A549 (cell line): ENCODE results near the gene CFL2. TPM values are rescaled to one million over a fixed set of nuclear protein-coding genes. Genes with fewer than 3 reads are reported as not detected.

Experiments
- ATAC-seq, 2 experiments: fragments of 200-7000 bp in 1 of 2; fragments of >200 bp in 1 of 2; cut with Nextera tagmentation in 1 of 2; cut with Tn5 transposase in 1 of 2; 3 replicates each; pipeline versions ENCODE4 v1.8.0 to v1.9.1; 2018 to 2020; ENCODE audit warnings: mild to moderate bottlenecking in 1 of 2, moderate library complexity in 1 of 2
- CTCF ChIA-PET: fragments of 300-600 bp; sonication (Branson Sonifier 250); formaldehyde crosslinking; extraction: SDS; loops from one replicate; lab custom pipeline; 2021; ENCODE audit warnings: antibody characterized with exemption, inconsistent platforms; lab: Yijun Ruan, JAX
- POLR2A ChIA-PET: fragments of 350-600 bp; formaldehyde crosslinking; extraction: SDS; loops from one replicate; lab custom pipeline; 2021; ENCODE audit warnings: antibody characterized with exemption, inconsistent platforms; lab: Yijun Ruan, JAX
- DNase-seq, 2 experiments: peaks; one replicate each; pipeline versions ENCODE4 v3.0.0 to v3.0.0-alpha.2; 2011 to 2016; ENCODE audit warnings: low read depth in 1 of 2, low spot score in 1 of 2
- FAIRE-seq: peaks from 2 replicates; lab custom pipeline; 2011; peaks lifted over from hg19 to GRCh38; lab: Jason Lieb, UNC
- H3K27ac ChIP-seq, 2 experiments: fragments of >200 bp; sonication (Bioruptor Twin); formaldehyde crosslinking; 3 replicates each; pipeline ENCODE4 v1.5.1; 2016 to 2017
- H3K4me1 ChIP-seq: fragments of >200 bp; sonication (Bioruptor Twin); formaldehyde crosslinking; 3 replicates; pipeline ENCODE4 v1.6.1; 2016
- H3K4me2 ChIP-seq: fragments of >200 bp; sonication (Bioruptor Twin); formaldehyde crosslinking; 3 replicates; pipeline ENCODE4 v1.6.1; 2016
- H3K4me3 ChIP-seq: fragments of >200 bp; sonication (Bioruptor Twin); formaldehyde crosslinking; 3 replicates; pipeline ENCODE4 v1.5.1; 2016
- H3K9me3 ChIP-seq: fragments of >200 bp; sonication (Bioruptor Twin); formaldehyde crosslinking; 3 replicates; pipeline ENCODE4 v1.6.1; 2016
- BCL3 ChIP-seq: fragments of >200 bp; sonication (Bioruptor Twin); formaldehyde crosslinking; IDR thresholded peaks from 3 replicates; pipeline ENCODE4 v1.6.1; 2016
- CBX2 ChIP-seq: fragments of 200-600 bp; sonication (generic); IDR thresholded peaks from 2 replicates; pipeline ENCODE4 v1.6.1; 2016; ENCODE audit warnings: low read depth, mild to moderate bottlenecking, borderline replicate concordance
- CBX8 ChIP-seq: fragments of 200-600 bp; sonication (generic); IDR thresholded peaks from 2 replicates; pipeline ENCODE4 v1.6.1; 2016
- CEBPB ChIP-seq, 2 experiments: fragments of >200 bp in 1 of 2; sonication (Bioruptor Twin) in 1 of 2; formaldehyde crosslinking in 1 of 2; IDR thresholded peaks; 2 replicates each; pipeline ENCODE4 v1.6.1; 2012 to 2016
- CHD2 ChIP-seq: fragments of 150-350 bp; IDR thresholded peaks from 2 replicates; pipeline ENCODE4 v1.6.1; 2014; ENCODE audit warnings: low read length; ENCODE audit not compliant: partially characterized antibody
- CHD4 ChIP-seq: fragments of 200-600 bp; sonication (generic); IDR thresholded peaks from 2 replicates; pipeline ENCODE4 v1.6.1; 2016; ENCODE audit warnings: antibody characterized with exemption, mild to moderate bottlenecking, borderline replicate concordance
- E2F6 ChIP-seq: IDR thresholded peaks from 2 replicates; pipeline ENCODE4 v1.6.1; 2012; ENCODE audit warnings: low read depth, borderline replicate concordance
- ELK1 ChIP-seq: fragments of 150-350 bp; IDR thresholded peaks from 2 replicates; pipeline ENCODE4 v1.6.1; 2014; ENCODE audit warnings: low read depth, mild to moderate bottlenecking, low read length
- EP300 ChIP-seq, 2 experiments: fragments of >200 bp; sonication (Bioruptor Twin); formaldehyde crosslinking; IDR thresholded peaks; 2 replicates in 1 of 2; 3 replicates in 1 of 2; pipeline ENCODE4 v1.6.1; 2016 to 2017
- ESRRA ChIP-seq: fragments of 150-350 bp; IDR thresholded peaks from 2 replicates; pipeline ENCODE4 v1.6.1; 2014; ENCODE audit warnings: mild to moderate bottlenecking, low read length, borderline replicate concordance
- FOSL2 ChIP-seq, 2 experiments: fragments of 450-650 bp in 1 of 2; fragments of >200 bp in 1 of 2; sonication (Bioruptor Twin) in 1 of 2; formaldehyde crosslinking; IDR thresholded peaks; 2 replicates each; pipeline versions ENCODE4 v1.5.0 to v1.6.1; 2016 to 2020; ENCODE audit warnings: mild to moderate bottlenecking in 1 of 2, moderate library complexity in 1 of 2
- FOXS1 ChIP-seq: fragments of 250-450 bp; sonication (Bioruptor Pico); IDR thresholded peaks from 2 replicates; pipeline ENCODE4 v1.5.0; 2020; ENCODE audit warnings: mild to moderate bottlenecking, moderate library complexity
- GATA3 ChIP-seq: IDR thresholded peaks from 2 replicates; pipeline ENCODE4 v1.6.1; 2012; ENCODE audit warnings: borderline replicate concordance
- HDAC2 ChIP-seq: fragments of 200-600 bp; sonication (generic); IDR thresholded peaks from 2 replicates; pipeline ENCODE4 v1.6.1; 2016
- HEYL ChIP-seq: fragments of 250-450 bp; sonication (Bioruptor Pico); IDR thresholded peaks from 2 replicates; pipeline ENCODE4 v1.8.0; 2021; ENCODE audit warnings: mild to moderate bottlenecking, moderate library complexity
- HOXA7 ChIP-seq: fragments of 250-450 bp; sonication (Bioruptor Pico); IDR thresholded peaks from 2 replicates; pipeline ENCODE4 v1.5.0; 2020; ENCODE audit warnings: mild to moderate bottlenecking, moderate library complexity
- HOXB13 ChIP-seq: fragments of 250-450 bp; sonication (Bioruptor Pico); IDR thresholded peaks from 2 replicates; pipeline ENCODE4 v1.5.0; 2020; ENCODE audit warnings: low read depth, mild to moderate bottlenecking, moderate library complexity
- HOXB5 ChIP-seq: fragments of 250-450 bp; sonication (Bioruptor Pico); IDR thresholded peaks from 2 replicates; pipeline ENCODE4 v1.5.0; 2020; ENCODE audit warnings: mild to moderate bottlenecking, moderate library complexity
- JUNB ChIP-seq: fragments of >200 bp; sonication (Bioruptor Twin); formaldehyde crosslinking; IDR thresholded peaks from 2 replicates; pipeline ENCODE4 v1.6.1; 2016
- MAFK ChIP-seq: fragments of 450-650 bp; IDR thresholded peaks from 2 replicates; pipeline ENCODE4 v1.6.1; 2014; ENCODE audit not compliant: partially characterized antibody
- MAX ChIP-seq: IDR thresholded peaks from 2 replicates; pipeline ENCODE4 v1.6.1; 2012
- MAZ ChIP-seq: fragments of 150-350 bp; IDR thresholded peaks from 2 replicates; pipeline ENCODE4 v1.6.1; 2014; ENCODE audit warnings: antibody characterized with exemption, low read depth, low read length, borderline replicate concordance
- POLR2A ChIP-seq: IDR thresholded peaks from 2 replicates; pipeline ENCODE4 v1.6.1; 2012; ENCODE audit warnings: mild to moderate bottlenecking, low read length
- POLR2AphosphoS2 ChIP-seq: conservative IDR thresholded peaks from 2 replicates; pipeline ENCODE4 v1.6.1; 2012; ENCODE audit warnings: low read length, improper control_type of control experiment, inconsistent platforms
- RCOR1 ChIP-seq: fragments of 150-350 bp; IDR thresholded peaks from 2 replicates; pipeline ENCODE4 v1.6.1; 2014; ENCODE audit warnings: antibody characterized with exemption, low read length, low read depth
- REST ChIP-seq: fragments of 200-600 bp; sonication (generic); IDR thresholded peaks from 2 replicates; pipeline ENCODE4 v1.6.1; 2016; ENCODE audit warnings: antibody characterized with exemption, mild to moderate bottlenecking, moderate library complexity
- SMC3 ChIP-seq: fragments of >200 bp; sonication (Bioruptor Twin); formaldehyde crosslinking; IDR thresholded peaks from 3 replicates; pipeline ENCODE4 v1.6.1; 2018; ENCODE audit warnings: inconsistent platforms
- SREBF2 ChIP-seq: fragments of 450-650 bp; IDR thresholded peaks from 2 replicates; pipeline ENCODE4 v1.6.1; 2014; ENCODE audit warnings: mild to moderate bottlenecking, moderate library complexity
- TP53 ChIP-seq: fragments of 250-450 bp; sonication (Bioruptor Pico); IDR thresholded peaks from 2 replicates; pipeline ENCODE4 v1.5.0; 2021; ENCODE audit warnings: mild to moderate bottlenecking, moderate library complexity
- ZSCAN20 ChIP-seq: fragments of 250-450 bp; sonication (Bioruptor Pico); IDR thresholded peaks from 2 replicates; pipeline ENCODE4 v1.8.0; 2022; ENCODE audit warnings: mild to moderate bottlenecking, moderate library complexity
- WGBS: methylation state at CpG from one replicate; pipeline ENCODE4 v1.1.6; 2017; ENCODE audit errors: missing lambda C conversion rate; 5-methylcytosine and 5-hydroxymethylcytosine counted together
- polyA plus RNA-seq, 4 experiments: library from polyadenylated mRNA; depleted of rRNA in 3 of 4; stranded (reverse); fragments of >200 nt; fragmentation: RNase III in 1 of 4; extraction: RNeasy Plus Mini Kit Qiagen cat#74134 plus additional on column Dnase treatment in 1 of 4; gene quantifications; 2 replicates in 3 of 4; 3 replicates in 1 of 4; pipeline ENCODE4 v1.2.3, GENCODE V29; 2011 to 2017

The CFL2 gene
- polyA plus RNA-seq, 2 of the 4 experiments (the other 2 are of a cell fraction), result 105 to 167 TPM

- Histone ChIP-seq H3K4me1 (peaks cover 16% of the 10 kb centered on the region), H3K9me3 (no peaks in the 10 kb centered on the region), H3K27ac (peak overlapping the region; percentile 30 to 84; a peak in 4 of 6 replicates), H3K4me2 (no peak overlapping the region), H3K4me3 (no peak overlapping the region)
- no peak for FAIRE-seq
- no peak for ATAC-seq
- ChIA-PET CTCF (interaction anchor here (2.3 kb wide), 1 partner anchor 56 kb away, joined by 8 read pairs; no protein-coding TSS in a partner anchor), POLR2A (interaction anchor here (1.2 kb wide), 1 partner anchor 16 kb away, joined by 3 read pairs; no protein-coding TSS in a partner anchor)
- WGBS, result 93% methylated on average over 7 of the region's 7 CpGs
- no peak for DNase-seq
- TF ChIP-seq FOSL2 (IDR thresholded peaks at IDR 0.05) (no peak), FOSL2 (CRISPR knock-in tag; IDR thresholded peaks at IDR 0.05) (no peak), CHD4 (no peak)
These were observed 47.4 kb downstream of the CFL2 start for GRCh38 chr14:34667007-34667406.

GRCh38 chr14:34665785-34666435 is 48.5 kb downstream of the CFL2 start:
- ATAC-seq, result peak; percentile 71 to 87; a peak in 4 of 6 replicates
- WGBS, result 1% methylated on average over 2 of the region's 2 CpGs
- H3K27ac ChIP-seq, result peak overlapping the region; percentile 42 to 84; a peak in 5 of 6 replicates
- peak overlapping the region; percentile 33 for H3K4me2 ChIP-seq
- FAIRE-seq, result peak; percentile 92
- DNase-seq, result peak in 1 of 2 experiments; percentile 76
- POLR2A ChIA-PET, result interaction anchor here (1.2 kb wide), 1 partner anchor 15 kb away, joined by 3 read pairs; no protein-coding TSS in a partner anchor
- CTCF ChIA-PET, result interaction anchor here (1.0 to 2.3 kb wide), 2 partner anchors 28 to 57 kb away, joined by 3 to 8 read pairs; no protein-coding TSS in a partner anchor
- H3K9me3 ChIP-seq, result 0 out of 3 replicates have a peak, but pooled peaks cover 2% of the 10 kb centered on the region
- peaks cover 16% of the 10 kb centered on the region for H3K4me1 ChIP-seq
- H3K4me3 ChIP-seq, result no peak overlapping the region
- peak in 1 of 2 experiments; percentile 43; a peak in 1 of 4 replicates for TF ChIP-seq CEBPB (IDR thresholded peaks at IDR 0.05)
- TF ChIP-seq POLR2A, result no peak
- TF ChIP-seq MAFK, result peak; percentile 96
- TF ChIP-seq BCL3, result no peak
- no peak for TF ChIP-seq HOXA7
- no peak for TF ChIP-seq HOXB13 (CRISPR knock-in tag)
- TF ChIP-seq FOXS1 (CRISPR knock-in tag), result no peak
- no peak for TF ChIP-seq HDAC2
- TF ChIP-seq EP300 (IDR thresholded peaks at IDR 0.05), result peak in 1 of 2 experiments; percentile 35; a peak in 1 of 5 replicates
- no peak for TF ChIP-seq ZSCAN20 (CRISPR knock-in tag)
- no peak for TF ChIP-seq REST
- TF ChIP-seq TP53, result no peak
- peak; percentile 80 for TF ChIP-seq HOXB5
- no peak for TF ChIP-seq ESRRA
- no peak for TF ChIP-seq MAZ
- TF ChIP-seq JUNB, result no peak
- TF ChIP-seq SREBF2, result no peak
- TF ChIP-seq CBX2, result no peak
- no peak for TF ChIP-seq CBX8
- no peak for TF ChIP-seq RCOR1
- peak; percentile 65 for TF ChIP-seq MAX
- TF ChIP-seq CHD2, result no peak
- TF ChIP-seq POLR2AphosphoS2, result no peak
- TF ChIP-seq ELK1, result no peak
- no peak for TF ChIP-seq FOSL2 (IDR thresholded peaks at IDR 0.05)
- TF ChIP-seq FOSL2 (CRISPR knock-in tag; IDR thresholded peaks at IDR 0.05), result peak; percentile 65
- TF ChIP-seq GATA3, result peak; percentile 32; the same call in 1 of the 2 replicates
- no peak for TF ChIP-seq SMC3
- no peak for TF ChIP-seq HEYL (CRISPR knock-in tag)
- TF ChIP-seq E2F6, result no peak
